HFF-Myc (cell line): ENCODE measurements around the gene GOLGA8S.
"Not testable (repeated sequence)": the region's sequence is repeated elsewhere in the genome, so short reads cannot be mapped to it uniquely, and the experiment has no call there.

ENCODE experiments used
- DNase-seq: peaks from one replicate; pipeline ENCODE4 v3.0.0-alpha.2; 2011; ENCODE audit warnings: low read depth; ENCODE audit errors: extremely low read depth
- H3K4me3 ChIP-seq: replicated peaks from 2 replicates; pipeline ENCODE4 v1.5.1; 2011; ENCODE audit warnings: low read depth, mild to moderate bottlenecking, control low read depth, low read length
- CTCF ChIP-seq: IDR thresholded peaks from 2 replicates; pipeline ENCODE4 v1.5.1; 2012; ENCODE audit warnings: mild to moderate bottlenecking, low read depth, low read length, control low read depth; ENCODE audit errors: missing control alignments

GOLGA8S gene

DNA sequence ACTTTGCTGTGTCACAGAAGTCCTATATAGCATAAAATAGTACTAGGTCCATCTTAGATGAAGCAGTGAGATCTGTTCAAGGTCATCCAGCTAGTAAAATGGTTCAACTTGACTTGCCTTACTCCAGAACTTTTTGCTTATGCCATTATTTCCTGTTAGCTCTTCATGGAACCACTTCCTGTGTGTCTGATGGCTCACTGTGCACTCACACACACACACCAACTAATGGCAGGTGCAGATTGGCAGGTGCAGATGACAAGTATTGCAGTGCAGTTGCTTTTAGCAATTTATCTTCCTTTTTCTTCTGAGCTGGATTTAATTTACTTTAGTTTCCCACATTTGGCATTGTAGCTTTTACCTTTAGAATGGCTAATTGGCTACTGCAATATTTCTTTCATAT, 29.8 kb downstream of the GOLGA8S start:
- H3K4me3 ChIP-seq: no peak overlapping the region
- no peak for DNase-seq
- no peak for TF ChIP-seq CTCF

- TF ChIP-seq CTCF: no peak
- DNase-seq: no peak
- H3K4me3 ChIP-seq: no peak overlapping the region
These were observed 31.4 kb downstream of the GOLGA8S start for GRCh38 chr15:23385886-23386430.

DNA sequence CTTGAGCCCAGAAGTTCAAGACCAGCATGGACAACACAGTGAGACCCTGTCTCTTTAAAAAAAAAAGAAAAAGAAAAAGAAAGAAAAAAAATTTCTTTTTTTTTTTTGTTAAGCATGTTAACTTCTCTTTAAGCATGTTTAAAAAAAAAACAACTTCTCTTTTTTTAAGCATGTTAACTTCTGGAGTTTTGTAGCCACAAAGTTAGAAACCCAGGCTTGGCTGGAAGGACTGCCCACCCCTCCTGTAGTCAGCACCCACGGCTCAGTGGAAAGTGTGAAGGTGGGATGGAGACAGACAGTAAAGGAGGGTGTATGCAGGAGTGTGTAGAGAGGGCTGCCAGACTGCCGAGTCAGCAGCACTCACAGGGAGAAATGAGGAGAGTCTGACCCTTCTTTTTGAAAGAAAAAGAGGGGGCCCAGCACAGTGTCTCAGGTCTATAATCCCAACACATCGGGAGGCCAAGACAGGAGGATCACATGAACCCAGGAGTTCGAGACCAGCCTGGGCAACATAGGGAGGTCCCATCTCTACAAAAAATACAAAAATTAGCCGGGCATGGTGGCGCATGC, 33.2 kb downstream of the GOLGA8S start:
- no peak overlapping the region for H3K4me3 ChIP-seq
- no peak for TF ChIP-seq CTCF
- no peak for DNase-seq

DNA sequence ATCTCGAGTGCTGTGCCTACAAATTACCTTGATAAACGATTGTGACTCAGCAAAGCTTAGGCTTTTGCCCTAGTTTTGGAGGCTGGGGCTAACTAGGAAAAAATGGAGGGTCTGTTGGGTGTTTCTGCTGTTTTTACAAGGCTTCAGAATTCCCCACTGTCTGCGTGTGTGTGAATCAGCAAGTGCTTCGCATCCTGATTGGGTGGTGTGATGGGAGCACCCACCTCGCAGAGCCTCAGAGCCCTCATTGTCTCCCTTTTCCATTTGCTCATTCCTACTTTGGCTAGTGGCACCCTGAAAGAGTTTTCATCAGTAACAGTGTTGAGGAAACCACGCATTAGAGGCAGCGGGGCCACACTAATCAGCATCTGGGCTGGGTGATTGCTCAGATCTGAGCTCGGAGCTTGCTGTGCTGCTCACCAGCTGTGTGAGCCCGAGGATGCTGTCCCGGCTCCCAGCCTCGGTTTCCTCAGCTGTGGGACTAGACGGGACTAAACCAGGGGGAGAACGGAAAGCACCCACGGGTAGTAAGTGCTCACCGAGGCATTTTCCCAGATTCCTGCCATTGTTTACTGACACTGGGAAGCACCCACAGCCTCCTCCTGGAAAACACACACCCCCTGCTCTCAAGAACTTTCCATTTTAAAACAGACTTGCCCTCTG, 40.6 kb downstream of the GOLGA8S start:
- no peak for TF ChIP-seq CTCF
- DNase-seq: no peak

DNA sequence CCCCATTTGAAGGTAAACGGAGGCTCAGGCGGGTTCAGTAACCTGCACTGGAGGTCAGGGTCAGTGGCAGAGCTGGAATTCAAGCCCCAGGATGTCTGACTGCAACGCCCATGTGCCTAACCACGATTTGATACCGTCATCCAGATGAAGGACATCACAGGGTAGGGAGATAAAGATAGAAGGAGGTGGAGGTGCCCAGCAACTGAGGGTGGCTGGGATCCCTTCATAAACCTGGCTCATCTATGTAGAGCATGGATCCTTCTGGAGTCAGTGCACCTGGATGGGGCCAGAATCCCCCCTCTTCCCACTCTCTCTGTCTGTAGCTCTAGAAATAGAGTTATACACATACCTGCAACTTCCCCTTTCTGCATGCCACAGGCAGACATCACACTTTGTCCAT, 41.3 kb downstream of the GOLGA8S start:
- no peak overlapping the region for H3K4me3 ChIP-seq
- no peak for TF ChIP-seq CTCF
- DNase-seq: no peak

More for the DNA sequence above, 40.6 kb downstream of the GOLGA8S start:
- H3K4me3 ChIP-seq: no peak overlapping the region

DNA sequence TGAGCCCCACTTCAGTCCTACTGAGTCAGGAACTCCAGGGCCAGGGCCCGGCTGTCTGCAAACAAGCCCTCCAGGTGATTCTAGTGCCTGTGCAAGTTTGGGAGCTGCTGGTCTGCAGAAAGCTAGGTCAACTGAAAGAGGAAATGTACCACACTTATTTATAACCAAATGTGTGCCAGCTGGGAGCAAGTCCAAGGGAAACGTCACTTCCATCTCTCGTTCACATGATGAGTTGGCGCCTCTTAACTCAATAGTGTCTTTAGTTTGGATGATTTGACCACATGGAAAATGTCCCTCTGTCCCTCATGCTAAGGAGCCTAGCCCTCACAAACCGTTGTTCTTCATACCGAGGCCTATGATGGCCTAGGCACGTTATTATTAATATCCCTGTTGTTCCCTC, 43.2 kb downstream of the GOLGA8S start:
- DNase-seq: no peak
- TF ChIP-seq CTCF: no peak
- no peak overlapping the region for H3K4me3 ChIP-seq

DNA sequence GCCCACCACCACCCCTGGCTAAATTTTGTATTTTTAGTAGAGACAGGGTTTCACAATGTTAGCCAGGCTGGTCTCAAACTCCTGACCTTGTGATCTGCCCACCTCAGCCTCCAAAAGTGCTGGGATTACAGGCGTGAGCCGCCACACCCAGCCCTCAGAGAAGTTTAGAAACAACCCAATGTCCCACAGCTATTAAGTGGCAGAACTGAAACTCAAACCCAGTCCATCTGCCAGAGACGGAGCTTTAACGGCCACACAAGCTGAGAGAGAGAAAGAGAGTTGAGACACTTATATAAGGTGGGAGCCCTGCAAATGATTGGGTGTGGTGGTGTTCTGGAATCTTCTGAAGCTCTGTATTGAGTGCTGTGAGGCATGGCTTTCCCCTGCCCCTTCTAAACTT, 43.8 kb downstream of the GOLGA8S start:
- not testable (repeated sequence) for H3K4me3 ChIP-seq, DNase-seq

GRCh38 chr15:23399207-23399606, 44.7 kb downstream of the GOLGA8S start:
- not testable (repeated sequence) for H3K4me3 ChIP-seq, DNase-seq
